Ishikawa (cell line): ENCODE data around the gene VMAC.

Source experiments
- CEBPB ChIP-seq: IDR thresholded peaks from 2 replicates; pipeline ENCODE4 v1.6.1; 2012
- CREB1 ChIP-seq: IDR thresholded peaks from 2 replicates; pipeline ENCODE4 v1.6.1; 2012; ENCODE audit warnings: low read depth
- EGR1 ChIP-seq: IDR thresholded peaks from 2 replicates; pipeline ENCODE4 v1.6.1; 2012
- EP300 ChIP-seq: IDR thresholded peaks from 2 replicates; pipeline ENCODE4 v1.6.1; 2012; ENCODE audit warnings: borderline replicate concordance
- FOXM1 ChIP-seq: IDR thresholded peaks from 2 replicates; pipeline ENCODE4 v1.6.1; 2012; ENCODE audit warnings: low read depth, borderline replicate concordance
- NFIC ChIP-seq: IDR thresholded peaks from 2 replicates; pipeline ENCODE4 v1.6.1; 2012
- RAD21 ChIP-seq: IDR thresholded peaks from 2 replicates; pipeline ENCODE4 v1.6.1; 2012; ENCODE audit warnings: low read depth
- TAF1 ChIP-seq: IDR thresholded peaks from 2 replicates; pipeline ENCODE4 v1.6.1; 2012; ENCODE audit warnings: low read depth, mild to moderate bottlenecking
- TCF12 ChIP-seq: IDR thresholded peaks from 2 replicates; pipeline ENCODE4 v1.6.1; 2012; ENCODE audit warnings: low read depth
- TEAD4 ChIP-seq: IDR thresholded peaks from 2 replicates; pipeline ENCODE4 v1.6.1; 2012
- YY1 ChIP-seq: IDR thresholded peaks from 2 replicates; pipeline ENCODE4 v1.6.1; 2012; ENCODE audit warnings: low read depth
- TF ChIP-seq, protein P1 (sequence below): IDR thresholded peaks from 2 replicates; pipeline ENCODE4 v1.6.1; 2012; ENCODE audit warnings: low read depth, mild to moderate bottlenecking
- TF ChIP-seq, protein P2 (sequence below): IDR thresholded peaks from 2 replicates; pipeline ENCODE4 v1.6.1; 2012
- TF ChIP-seq, protein P3 (sequence below): IDR thresholded peaks from 2 replicates; pipeline ENCODE4 v1.6.1; 2012

DNA sequence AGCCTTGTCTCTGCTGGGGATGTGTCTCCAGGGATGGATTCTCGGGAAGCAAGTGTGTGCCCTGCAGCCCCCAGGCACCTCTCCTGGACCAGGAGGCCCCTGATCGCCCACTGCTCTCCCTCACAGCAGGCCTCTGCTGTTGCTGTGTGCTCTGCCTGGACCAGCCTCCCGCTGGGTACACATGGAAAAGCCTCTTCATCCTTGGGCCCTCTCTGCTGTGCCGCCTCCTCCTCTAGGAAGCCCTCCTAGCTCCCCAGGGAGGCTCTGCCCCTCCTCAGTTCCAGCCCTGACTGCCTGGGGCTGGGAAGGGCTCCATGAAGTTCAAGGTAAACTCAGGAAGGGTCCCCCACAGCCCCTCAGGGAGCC is 13.1 kb upstream of the VMAC start:
- no peak for TF ChIP-seq CEBPB
- TF ChIP-seq, protein P1, sequence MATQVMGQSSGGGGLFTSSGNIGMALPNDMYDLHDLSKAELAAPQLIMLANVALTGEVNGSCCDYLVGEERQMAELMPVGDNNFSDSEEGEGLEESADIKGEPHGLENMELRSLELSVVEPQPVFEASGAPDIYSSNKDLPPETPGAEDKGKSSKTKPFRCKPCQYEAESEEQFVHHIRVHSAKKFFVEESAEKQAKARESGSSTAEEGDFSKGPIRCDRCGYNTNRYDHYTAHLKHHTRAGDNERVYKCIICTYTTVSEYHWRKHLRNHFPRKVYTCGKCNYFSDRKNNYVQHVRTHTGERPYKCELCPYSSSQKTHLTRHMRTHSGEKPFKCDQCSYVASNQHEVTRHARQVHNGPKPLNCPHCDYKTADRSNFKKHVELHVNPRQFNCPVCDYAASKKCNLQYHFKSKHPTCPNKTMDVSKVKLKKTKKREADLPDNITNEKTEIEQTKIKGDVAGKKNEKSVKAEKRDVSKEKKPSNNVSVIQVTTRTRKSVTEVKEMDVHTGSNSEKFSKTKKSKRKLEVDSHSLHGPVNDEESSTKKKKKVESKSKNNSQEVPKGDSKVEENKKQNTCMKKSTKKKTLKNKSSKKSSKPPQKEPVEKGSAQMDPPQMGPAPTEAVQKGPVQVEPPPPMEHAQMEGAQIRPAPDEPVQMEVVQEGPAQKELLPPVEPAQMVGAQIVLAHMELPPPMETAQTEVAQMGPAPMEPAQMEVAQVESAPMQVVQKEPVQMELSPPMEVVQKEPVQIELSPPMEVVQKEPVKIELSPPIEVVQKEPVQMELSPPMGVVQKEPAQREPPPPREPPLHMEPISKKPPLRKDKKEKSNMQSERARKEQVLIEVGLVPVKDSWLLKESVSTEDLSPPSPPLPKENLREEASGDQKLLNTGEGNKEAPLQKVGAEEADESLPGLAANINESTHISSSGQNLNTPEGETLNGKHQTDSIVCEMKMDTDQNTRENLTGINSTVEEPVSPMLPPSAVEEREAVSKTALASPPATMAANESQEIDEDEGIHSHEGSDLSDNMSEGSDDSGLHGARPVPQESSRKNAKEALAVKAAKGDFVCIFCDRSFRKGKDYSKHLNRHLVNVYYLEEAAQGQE: no peak
- no peak for TF ChIP-seq EP300
- no peak for TF ChIP-seq TEAD4
- no peak for TF ChIP-seq TCF12
- TF ChIP-seq RAD21: no peak
- no peak for TF ChIP-seq NFIC
- TF ChIP-seq, protein P2, sequence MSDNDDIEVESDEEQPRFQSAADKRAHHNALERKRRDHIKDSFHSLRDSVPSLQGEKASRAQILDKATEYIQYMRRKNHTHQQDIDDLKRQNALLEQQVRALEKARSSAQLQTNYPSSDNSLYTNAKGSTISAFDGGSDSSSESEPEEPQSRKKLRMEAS: no peak
- TF ChIP-seq, protein P3, sequence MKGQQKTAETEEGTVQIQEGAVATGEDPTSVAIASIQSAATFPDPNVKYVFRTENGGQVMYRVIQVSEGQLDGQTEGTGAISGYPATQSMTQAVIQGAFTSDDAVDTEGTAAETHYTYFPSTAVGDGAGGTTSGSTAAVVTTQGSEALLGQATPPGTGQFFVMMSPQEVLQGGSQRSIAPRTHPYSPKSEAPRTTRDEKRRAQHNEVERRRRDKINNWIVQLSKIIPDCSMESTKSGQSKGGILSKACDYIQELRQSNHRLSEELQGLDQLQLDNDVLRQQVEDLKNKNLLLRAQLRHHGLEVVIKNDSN: no peak
- TF ChIP-seq CREB1: no peak
- no peak for TF ChIP-seq TAF1
- TF ChIP-seq EGR1: no peak
- no peak for TF ChIP-seq YY1
- TF ChIP-seq FOXM1: no peak
